Right lobe of liver (tissue), 4 donors: ENCODE results near the gene SPTBN1.

Experiments
- POLR2A ChIP-seq: fragments of 450-650 bp; IDR thresholded peaks from one replicate; pipeline ENCODE4 v1.6.1; 2017; ENCODE audit warnings: antibody characterized with exemption, mild to moderate bottlenecking
- TF ChIP-seq, protein P1 (sequence below), 4 donors: fragments of 200-600 bp in 3 of 4; fragments of 450-650 bp in 1 of 4; IDR thresholded peaks; one replicate each; pipeline versions ENCODE4 v1.5.1 to v1.8.0; 2016 to 2022; ENCODE audit warnings: antibody characterized with exemption in 4 of 4, mild to moderate bottlenecking in 2 of 4
- donor health status: DM: no; HTN: no; CAD: no.
- donor health status: DM: no; HTN: no; CAD: no.
- donor health status: DM: no; HTN: yes; CAD: no.

GRCh38 chr2:54602736-54603322, 146.7 kb downstream of the SPTBN1 start:
- TF ChIP-seq, protein P1, sequence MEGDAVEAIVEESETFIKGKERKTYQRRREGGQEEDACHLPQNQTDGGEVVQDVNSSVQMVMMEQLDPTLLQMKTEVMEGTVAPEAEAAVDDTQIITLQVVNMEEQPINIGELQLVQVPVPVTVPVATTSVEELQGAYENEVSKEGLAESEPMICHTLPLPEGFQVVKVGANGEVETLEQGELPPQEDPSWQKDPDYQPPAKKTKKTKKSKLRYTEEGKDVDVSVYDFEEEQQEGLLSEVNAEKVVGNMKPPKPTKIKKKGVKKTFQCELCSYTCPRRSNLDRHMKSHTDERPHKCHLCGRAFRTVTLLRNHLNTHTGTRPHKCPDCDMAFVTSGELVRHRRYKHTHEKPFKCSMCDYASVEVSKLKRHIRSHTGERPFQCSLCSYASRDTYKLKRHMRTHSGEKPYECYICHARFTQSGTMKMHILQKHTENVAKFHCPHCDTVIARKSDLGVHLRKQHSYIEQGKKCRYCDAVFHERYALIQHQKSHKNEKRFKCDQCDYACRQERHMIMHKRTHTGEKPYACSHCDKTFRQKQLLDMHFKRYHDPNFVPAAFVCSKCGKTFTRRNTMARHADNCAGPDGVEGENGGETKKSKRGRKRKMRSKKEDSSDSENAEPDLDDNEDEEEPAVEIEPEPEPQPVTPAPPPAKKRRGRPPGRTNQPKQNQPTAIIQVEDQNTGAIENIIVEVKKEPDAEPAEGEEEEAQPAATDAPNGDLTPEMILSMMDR (IDR thresholded peaks at IDR 0.05): no peak
- TF ChIP-seq POLR2A: no peak
